ENCODE results near the gene SARDH.

The SARDH gene

DNA sequence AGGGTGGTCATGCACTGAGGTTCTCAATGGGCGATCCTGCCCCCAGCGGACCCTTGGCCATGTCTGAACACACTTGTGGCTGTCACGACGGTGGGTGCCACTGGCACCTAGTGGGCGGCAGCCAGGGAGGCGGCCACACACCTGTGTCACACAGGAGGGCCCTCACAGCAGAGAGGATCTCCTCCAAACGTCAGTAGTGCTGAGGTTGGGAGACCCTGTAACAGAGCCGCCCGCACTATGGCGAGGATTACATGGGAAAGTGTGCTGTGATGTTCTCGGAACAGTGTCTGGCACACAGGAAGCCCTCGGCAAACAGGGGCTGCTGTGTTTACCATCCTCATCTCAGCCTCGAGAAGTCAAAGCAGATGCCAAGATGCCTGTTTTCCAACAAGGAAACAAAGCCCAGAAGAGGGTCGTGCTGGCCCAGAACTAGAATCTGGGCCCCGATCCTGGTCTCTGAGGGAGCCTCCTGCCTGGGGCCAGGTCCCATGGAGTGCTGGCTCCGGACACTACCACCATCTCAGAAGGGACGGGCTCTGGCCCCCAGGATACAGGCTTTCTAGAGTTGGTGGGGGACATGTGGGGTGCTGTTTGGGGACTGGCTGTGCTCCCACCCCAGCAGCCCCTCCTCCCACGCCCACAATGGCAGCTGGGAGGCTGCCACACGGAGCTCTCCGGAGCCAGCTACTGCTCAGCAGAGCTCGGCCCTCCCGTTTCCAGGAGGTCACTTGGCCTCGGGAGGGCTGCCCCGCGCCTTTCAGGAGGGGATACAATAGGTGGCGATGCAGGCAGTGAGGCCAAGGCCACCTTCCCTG, 53.8 kb downstream of the SARDH start:
- no peak for DNase-seq
- Histone ChIP-seq H3K36me3 (replicated peaks; ENCODE audit: insufficient read depth, low read length) (no peaks in the 10 kb centered on the region), H3K9me2 (replicated peaks; ENCODE audit: insufficient read depth, low read length) (no peaks in the 10 kb centered on the region), H3K27ac (ENCODE audit: low read length) (no peak overlapping the region), H3F3A (ENCODE audit: insufficient read depth, low read length) (no peaks in the 10 kb centered on the region), H3K4me2 (ENCODE audit: low read depth, low read length) (no peak overlapping the region), H3K9ac (ENCODE audit: low read length) (no peak overlapping the region), H3K4me3 (ENCODE audit: low read length) (no peak overlapping the region), H3K79me2 (ENCODE audit: low read length) (no peaks in the 10 kb centered on the region), H4K20me1 (ENCODE audit: insufficient read depth, low read length) (no peaks in the 10 kb centered on the region), H3K27me3 (replicated peaks; ENCODE audit: insufficient read depth, low read length) (peaks cover 96% of the 10 kb centered on the region), H3K9me3 (replicated peaks; ENCODE audit: insufficient read depth, low read length) (no peaks in the 10 kb centered on the region), H2AFZ (ENCODE audit: low read length) (no peak overlapping the region), H3K4me1 (ENCODE audit: low read length) (no peaks in the 10 kb centered on the region)
- TF ChIP-seq CTCF (IDR thresholded peaks at IDR 0.05; ENCODE audit: low read length) (no peak), EZH2phosphoT487 (IDR thresholded peaks at IDR 0.05; ENCODE audit: low read length) (no peak), EZH2 (optimal IDR thresholded peaks at IDR 0.05; ENCODE audit: low read depth, low read length) (no peak)

DNA sequence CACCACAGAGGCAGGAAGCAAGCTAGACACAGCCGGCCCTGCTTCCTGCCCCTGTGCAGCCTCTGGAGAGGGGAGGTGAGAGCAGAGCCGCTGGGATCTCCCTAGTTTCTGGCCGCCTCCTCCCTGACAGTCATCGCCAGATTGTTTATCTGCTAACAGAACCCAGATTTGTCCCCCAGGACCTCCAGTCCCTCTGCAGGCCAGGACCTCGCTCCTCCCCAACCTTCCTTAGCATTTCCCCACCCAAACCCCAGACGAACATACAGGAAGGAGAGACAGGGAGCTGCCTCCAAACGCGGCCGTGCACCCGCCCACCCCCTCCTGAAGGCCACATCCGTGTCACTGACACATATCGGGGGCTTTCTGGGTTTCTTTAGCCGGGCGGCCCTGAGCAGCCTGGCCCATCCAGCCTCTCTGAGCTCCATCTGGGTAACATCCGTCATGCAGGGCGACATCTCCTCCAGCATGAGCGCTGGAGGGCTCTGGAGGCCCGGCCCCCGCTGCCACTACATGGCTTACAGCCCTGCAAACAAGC, 54.5 kb downstream of the SARDH start:
- Histone ChIP-seq H4K20me1 (ENCODE audit: insufficient read depth, low read length) (no peaks in the 10 kb centered on the region), H3K36me3 (replicated peaks; ENCODE audit: insufficient read depth, low read length) (no peaks in the 10 kb centered on the region), H3K4me3 (ENCODE audit: low read length) (no peak overlapping the region), H3K9me2 (replicated peaks; ENCODE audit: insufficient read depth, low read length) (no peaks in the 10 kb centered on the region), H3K27ac (ENCODE audit: low read length) (no peak overlapping the region), H3K4me2 (ENCODE audit: low read depth, low read length) (no peak overlapping the region), H3K9ac (ENCODE audit: low read length) (no peak overlapping the region), H2AFZ (ENCODE audit: low read length) (no peak overlapping the region), H3K4me1 (ENCODE audit: low read length) (no peaks in the 10 kb centered on the region), H3F3A (ENCODE audit: insufficient read depth, low read length) (no peaks in the 10 kb centered on the region), H3K9me3 (replicated peaks; ENCODE audit: insufficient read depth, low read length) (no peaks in the 10 kb centered on the region), H3K27me3 (replicated peaks; ENCODE audit: insufficient read depth, low read length) (peaks cover 97% of the 10 kb centered on the region), H3K79me2 (ENCODE audit: low read length) (no peaks in the 10 kb centered on the region)
- no peak for DNase-seq
- TF ChIP-seq CTCF (IDR thresholded peaks at IDR 0.05; ENCODE audit: low read length) (no peak), EZH2phosphoT487 (IDR thresholded peaks at IDR 0.05; ENCODE audit: low read length) (no peak), EZH2 (optimal IDR thresholded peaks at IDR 0.05; ENCODE audit: low read depth, low read length) (no peak)

DNA sequence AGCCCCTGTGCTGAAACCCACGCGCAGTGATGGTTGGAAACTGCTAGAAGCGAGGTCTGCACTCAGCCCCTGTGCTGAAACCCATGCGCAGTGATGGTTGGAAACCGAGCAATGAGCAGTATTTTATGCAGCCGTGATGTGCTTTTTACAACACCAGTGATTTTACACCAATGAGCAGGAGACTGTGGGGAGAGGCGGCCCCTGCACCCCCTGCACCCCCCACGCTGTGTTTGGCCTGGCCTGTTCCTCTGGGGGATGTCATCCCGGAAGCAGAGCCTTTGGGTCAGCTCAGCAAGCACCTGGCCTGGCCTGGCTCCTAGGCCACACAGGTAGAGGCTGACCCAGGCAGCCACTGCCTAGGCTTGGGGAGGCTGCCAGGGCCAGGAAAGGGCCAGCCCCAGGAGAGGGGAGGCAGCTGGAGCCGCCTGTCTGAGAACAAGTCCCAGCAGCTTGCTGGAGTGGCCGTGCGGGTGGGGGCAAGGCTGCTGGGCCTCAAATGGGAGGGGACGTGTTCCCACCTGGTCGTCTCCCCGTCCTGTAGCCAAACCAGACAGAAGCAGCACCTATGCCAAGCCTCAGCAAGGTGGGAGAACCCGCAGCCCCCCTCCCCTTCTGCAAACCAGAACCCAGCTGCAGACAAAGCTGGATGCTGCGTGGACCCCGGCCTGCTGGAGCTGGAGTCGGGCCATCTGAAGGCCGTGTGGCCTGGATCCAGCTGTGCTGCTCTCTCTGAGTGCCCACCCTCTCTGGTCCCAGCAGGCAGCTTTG, 55.1 kb downstream of the SARDH start:
- Histone ChIP-seq H3K27ac (ENCODE audit: low read length) (no peak overlapping the region), H3K9ac (ENCODE audit: low read length) (no peak overlapping the region), H3K27me3 (replicated peaks; ENCODE audit: insufficient read depth, low read length) (peaks cover 97% of the 10 kb centered on the region), H3F3A (ENCODE audit: insufficient read depth, low read length) (no peaks in the 10 kb centered on the region), H3K9me3 (replicated peaks; ENCODE audit: insufficient read depth, low read length) (no peaks in the 10 kb centered on the region), H3K4me1 (ENCODE audit: low read length) (no peaks in the 10 kb centered on the region), H2AFZ (ENCODE audit: low read length) (no peak overlapping the region), H3K36me3 (replicated peaks; ENCODE audit: insufficient read depth, low read length) (no peaks in the 10 kb centered on the region), H3K79me2 (ENCODE audit: low read length) (no peaks in the 10 kb centered on the region), H3K4me2 (ENCODE audit: low read depth, low read length) (no peak overlapping the region), H4K20me1 (ENCODE audit: insufficient read depth, low read length) (no peaks in the 10 kb centered on the region), H3K4me3 (ENCODE audit: low read length) (no peak overlapping the region), H3K9me2 (replicated peaks; ENCODE audit: insufficient read depth, low read length) (no peaks in the 10 kb centered on the region)
- TF ChIP-seq EZH2phosphoT487 (IDR thresholded peaks at IDR 0.05; ENCODE audit: low read length) (no peak), CTCF (IDR thresholded peaks at IDR 0.05; ENCODE audit: low read length) (no peak), EZH2 (optimal IDR thresholded peaks at IDR 0.05; ENCODE audit: low read depth, low read length) (no peak)
- no peak for DNase-seq
